ENCODE measurements around the gene PBX4. TPM values are rescaled to one million over a fixed set of nuclear protein-coding genes. Genes with fewer than 3 reads are reported as not detected.

Gene PBX4
- total RNA-seq, 1 donor, result 1.7 TPM

GRCh38 chr19:19597809-19598306 lies 20.6 kb downstream of the PBX4 start:
- no peak for TF ChIP-seq CTCF (IDR thresholded peaks at IDR 0.05; ENCODE audit: insufficient read depth, low read depth, low read length)
- no peak for DNase-seq (ENCODE audit: low read depth)
- no peak overlapping the region for H3K4me3 ChIP-seq (ENCODE audit: low read depth, low read length)

- no peak overlapping the region for H3K4me3 ChIP-seq (ENCODE audit: low read depth, low read length)
- peak; percentile 84 for DNase-seq (ENCODE audit: low read depth)
- TF ChIP-seq CTCF (IDR thresholded peaks at IDR 0.05; ENCODE audit: insufficient read depth, low read depth, low read length), result no peak
Observed at GRCh38 chr19:19595171-19595701, 23.3 kb downstream of the PBX4 start.

GRCh38 chr19:19594381-19594780 lies 24.1 kb downstream of the PBX4 start:
- DNase-seq (ENCODE audit: low read depth), result no peak
- no peak overlapping the region for H3K4me3 ChIP-seq (ENCODE audit: low read depth, low read length)
- no peak for TF ChIP-seq CTCF (IDR thresholded peaks at IDR 0.05; ENCODE audit: insufficient read depth, low read depth, low read length)

GRCh38 chr19:19592690-19593089 lies 25.8 kb downstream of the PBX4 start:
- no peak for DNase-seq (ENCODE audit: low read depth)
- H3K4me3 ChIP-seq (ENCODE audit: low read depth, low read length), result no peak overlapping the region
- TF ChIP-seq CTCF (IDR thresholded peaks at IDR 0.05; ENCODE audit: insufficient read depth, low read depth, low read length), result no peak

- no peak overlapping the region for H3K4me3 ChIP-seq (ENCODE audit: low read depth, low read length)
- peak; percentile 97 for DNase-seq (ENCODE audit: low read depth)
- TF ChIP-seq CTCF (IDR thresholded peaks at IDR 0.05; ENCODE audit: insufficient read depth, low read depth, low read length), result no peak
Observed at GRCh38 chr19:19591133-19591825, 27.2 kb downstream of the PBX4 start.

GRCh38 chr19:19588546-19588945 lies 29.9 kb downstream of the PBX4 start:
- TF ChIP-seq CTCF (IDR thresholded peaks at IDR 0.05; ENCODE audit: insufficient read depth, low read depth, low read length), result no peak
- H3K4me3 ChIP-seq (ENCODE audit: low read depth, low read length), result no peak overlapping the region
- no peak for DNase-seq (ENCODE audit: low read depth)

Measured in fibroblast of villous mesenchyme (primary cell).